Measurements from ENCODE around the gene SIGLEC10.
A peak's percentile ranks its signal among the peaks of the same experiment; 100 is the strongest.
"Not testable (repeated sequence)": the region's sequence is repeated elsewhere in the genome, so short reads cannot be mapped to it uniquely, and the experiment has no call there.

The SIGLEC10 gene

GRCh38 chr19:51417107-51417809 lies at the start of gene SIGLEC10:
Gene SIGLEC10, minus strand, starts transcription at chr19:51417642. Its CDS starts 61 bp downstream, at chr19:51417581.
- Mint-ChIP-seq H3K27me3 (peaks cover 9% of the 10 kb centered on the region), H3K4me3 (peak within 1 kb of the TSS; percentile 33), H3K27ac (peak within 1 kb of the TSS; percentile 48), H3K36me3 (ENCODE audit: low read depth) (no peaks in the 10 kb centered on the region), H3K9me3 (no peaks in the 10 kb centered on the region), H3K4me1 (peaks cover 41% of the 10 kb centered on the region)
- DNase-seq = peak; percentile 60
- peak; percentile 70 for ATAC-seq

- Mint-ChIP-seq H3K36me3 (ENCODE audit: low read depth) (no peaks in the 10 kb centered on the region), H3K4me3 (no peak overlapping the region), H3K27me3 (peaks cover 43% of the 10 kb centered on the region), H3K9me3 (no peaks in the 10 kb centered on the region), H3K27ac (no peak overlapping the region), H3K4me1 (peaks cover 40% of the 10 kb centered on the region)
- no peak for ATAC-seq
- DNase-seq = no peak
Measured at GRCh38 chr19:51466723-51467122, 49.3 kb upstream of the SIGLEC10 start.

GRCh38 chr19:51463976-51464581 lies 46.6 kb upstream of the SIGLEC10 start:
- peaks cover 42% of the 10 kb centered on the region for H3K4me1 Mint-ChIP-seq
- ATAC-seq = peak; percentile 26
- H3K4me3 Mint-ChIP-seq = not testable (repeated sequence)

GRCh38 chr19:51462681-51463080 lies 45.2 kb upstream of the SIGLEC10 start:
- H3K27me3 Mint-ChIP-seq = peaks cover 43% of the 10 kb centered on the region
- no peak overlapping the region for H3K4me3 Mint-ChIP-seq
- no peak for DNase-seq
- no peak overlapping the region for H3K27ac Mint-ChIP-seq
- H3K4me1 Mint-ChIP-seq = peaks cover 37% of the 10 kb centered on the region
- H3K36me3 Mint-ChIP-seq (ENCODE audit: low read depth) = no peaks in the 10 kb centered on the region
- no peak for ATAC-seq
- H3K9me3 Mint-ChIP-seq = no peaks in the 10 kb centered on the region

More at GRCh38 chr19:51463976-51464581, 46.6 kb upstream of the SIGLEC10 start:
- DNase-seq; H3K9me3 Mint-ChIP-seq; H3K27ac Mint-ChIP-seq; H3K36me3 Mint-ChIP-seq (ENCODE audit: low read depth): not testable (repeated sequence)
- peaks cover 48% of the 10 kb centered on the region for H3K27me3 Mint-ChIP-seq

- no peak overlapping the region for H3K27ac Mint-ChIP-seq
Measured at GRCh38 chr19:51462276-51462675, 44.8 kb upstream of the SIGLEC10 start.

GRCh38 chr19:51461723-51462161 lies 44.3 kb upstream of the SIGLEC10 start:
- DNase-seq (no peak), ATAC-seq (no peak)
- Mint-ChIP-seq H3K27me3 (peaks cover 35% of the 10 kb centered on the region), H3K9me3 (no peaks in the 10 kb centered on the region), H3K4me1 (peaks cover 31% of the 10 kb centered on the region), H3K27ac (no peak overlapping the region), H3K4me3 (no peak overlapping the region), H3K36me3 (ENCODE audit: low read depth) (no peaks in the 10 kb centered on the region)

More at GRCh38 chr19:51462276-51462675, 44.8 kb upstream of the SIGLEC10 start:
- Mint-ChIP-seq H3K4me3 (no peak overlapping the region), H3K27me3 (peaks cover 39% of the 10 kb centered on the region), H3K36me3 (ENCODE audit: low read depth) (no peaks in the 10 kb centered on the region), H3K9me3 (no peaks in the 10 kb centered on the region), H3K4me1 (peaks cover 34% of the 10 kb centered on the region)
- DNase-seq (no peak), ATAC-seq (no peak)

GRCh38 chr19:51460164-51460992 lies 42.9 kb upstream of the SIGLEC10 start:
- H3K36me3 Mint-ChIP-seq (ENCODE audit: low read depth) = no peaks in the 10 kb centered on the region
- no peak for DNase-seq
- ATAC-seq = no peak
- peaks cover 29% of the 10 kb centered on the region for H3K27me3 Mint-ChIP-seq
- no peak overlapping the region for H3K27ac Mint-ChIP-seq
- H3K4me1 Mint-ChIP-seq = peaks cover 20% of the 10 kb centered on the region
- H3K9me3 Mint-ChIP-seq = no peaks in the 10 kb centered on the region
- no peak overlapping the region for H3K4me3 Mint-ChIP-seq

GRCh38 chr19:51458899-51459505 lies 41.6 kb upstream of the SIGLEC10 start:
- no peak overlapping the region for H3K4me3 Mint-ChIP-seq
- peaks cover 16% of the 10 kb centered on the region for H3K4me1 Mint-ChIP-seq
- no peak for ATAC-seq
- no peak for DNase-seq
- no peaks in the 10 kb centered on the region for H3K36me3 Mint-ChIP-seq (ENCODE audit: low read depth)
- H3K27me3 Mint-ChIP-seq = peaks cover 20% of the 10 kb centered on the region
- H3K27ac Mint-ChIP-seq = no peak overlapping the region
- H3K9me3 Mint-ChIP-seq = no peaks in the 10 kb centered on the region

GRCh38 chr19:51458051-51458645 lies 40.7 kb upstream of the SIGLEC10 start, which contains the start of gene SIGLEC8:
Gene SIGLEC8, minus strand, starts transcription at chr19:51458454. Its CDS starts 67 bp downstream, at chr19:51458387.
- no peak for ATAC-seq
- H3K27me3 Mint-ChIP-seq = peaks cover 19% of the 10 kb centered on the region

GRCh38 chr19:51457351-51458013 lies 40.0 kb upstream of the SIGLEC10 start:
- Mint-ChIP-seq H3K27ac (no peak overlapping the region), H3K36me3 (ENCODE audit: low read depth) (no peaks in the 10 kb centered on the region), H3K9me3 (no peaks in the 10 kb centered on the region), H3K27me3 (peaks cover 15% of the 10 kb centered on the region), H3K4me1 (peaks cover 7% of the 10 kb centered on the region), H3K4me3 (no peak overlapping the region)
- no peak for ATAC-seq
- DNase-seq = no peak

More at GRCh38 chr19:51458051-51458645, 40.7 kb upstream of the SIGLEC10 start, which contains the start of gene SIGLEC8:
- H3K4me1 Mint-ChIP-seq = peaks cover 11% of the 10 kb centered on the region
- H3K9me3 Mint-ChIP-seq = no peaks in the 10 kb centered on the region
- H3K27ac Mint-ChIP-seq = no peak within 1 kb of the TSS
- no peak within 1 kb of the TSS for H3K4me3 Mint-ChIP-seq
- H3K36me3 Mint-ChIP-seq (ENCODE audit: low read depth) = no peaks in the 10 kb centered on the region
- DNase-seq = no peak

GRCh38 chr19:51456541-51457290 lies 39.3 kb upstream of the SIGLEC10 start:
- H3K4me1 Mint-ChIP-seq = peaks cover 7% of the 10 kb centered on the region
- ATAC-seq = no peak
- DNase-seq = no peak
- no peak overlapping the region for H3K4me3 Mint-ChIP-seq
- no peaks in the 10 kb centered on the region for H3K36me3 Mint-ChIP-seq (ENCODE audit: low read depth)
- H3K9me3 Mint-ChIP-seq = no peaks in the 10 kb centered on the region
- H3K27ac Mint-ChIP-seq = no peak overlapping the region
- peaks cover 15% of the 10 kb centered on the region for H3K27me3 Mint-ChIP-seq

- H3K4me3 Mint-ChIP-seq = no peak overlapping the region
- peak overlapping the region; percentile 55 for H3K27ac Mint-ChIP-seq
- H3K27me3 Mint-ChIP-seq = peaks cover 4% of the 10 kb centered on the region
- ATAC-seq = no peak
- H3K36me3 Mint-ChIP-seq (ENCODE audit: low read depth) = peaks cover 28% of the 10 kb centered on the region
- H3K4me1 Mint-ChIP-seq = peaks cover 42% of the 10 kb centered on the region
- H3K9me3 Mint-ChIP-seq = peaks cover 29% of the 10 kb centered on the region
- no peak for DNase-seq
Measured at GRCh38 chr19:51450730-51451307, 33.4 kb upstream of the SIGLEC10 start.
